HepG2 (cell line): ENCODE results near the gene KISS1R. TPM values are rescaled to one million over a fixed set of nuclear protein-coding genes. Genes with fewer than 3 reads are reported as not detected.

ENCODE experiments used
- CBFB ChIP-seq: sonication (generic); formaldehyde crosslinking; IDR thresholded peaks from 2 replicates; pipeline ENCODE4 v1.4.0; 2020; ENCODE audit warnings: missing genetic modification reagents
- E2F1 ChIP-seq: sonication (generic); formaldehyde crosslinking; IDR thresholded peaks from 2 replicates; pipeline ENCODE4 v1.5.0; 2020; ENCODE audit warnings: missing genetic modification reagents
- FUBP1 ChIP-seq: sonication (generic); formaldehyde crosslinking; IDR thresholded peaks from 2 replicates; pipeline ENCODE4 v1.5.1; 2020; ENCODE audit warnings: missing genetic modification reagents, mild to moderate bottlenecking, borderline replicate concordance
- HOXA3 ChIP-seq: sonication (generic); formaldehyde crosslinking; IDR thresholded peaks from 2 replicates; pipeline ENCODE4 v1.5.0; 2020; ENCODE audit warnings: missing genetic modification reagents
- KIAA2018 ChIP-seq: sonication (generic); formaldehyde crosslinking; IDR thresholded peaks from 2 replicates; pipeline ENCODE4 v1.5.0; 2020; ENCODE audit warnings: mild to moderate bottlenecking, missing genetic modification reagents, borderline replicate concordance
- SMYD3 ChIP-seq: sonication (generic); formaldehyde crosslinking; IDR thresholded peaks from 2 replicates; pipeline ENCODE4 v1.8.1; 2023; ENCODE audit warnings: mild to moderate bottlenecking, missing genetic modification reagents
- SRSF1 ChIP-seq: fragments of 200-400 bp; formaldehyde crosslinking; optimal IDR thresholded peaks from 2 replicates; pipeline ENCODE3; 2017; ENCODE audit warnings: mild to moderate bottlenecking, low read depth, low read length, moderate library complexity
- ZFP36L2 ChIP-seq: sonication (generic); formaldehyde crosslinking; IDR thresholded peaks from 2 replicates; pipeline ENCODE4 v1.4.0; 2020; ENCODE audit warnings: missing genetic modification reagents
- ZHX2 ChIP-seq, 2 experiments: sonication (generic) in 1 of 2; formaldehyde crosslinking in 1 of 2; IDR thresholded peaks; 2 replicates each; pipeline versions ENCODE4 v1.6.1 to v1.9.0; 2014 to 2022; ENCODE audit warnings: antibody characterized with exemption in 1 of 2, borderline replicate concordance in 1 of 2, inconsistent platforms in 1 of 2, low read depth in 1 of 2, missing genetic modification reagents in 1 of 2
- ZNF335 ChIP-seq: sonication (generic); formaldehyde crosslinking; IDR thresholded peaks from 2 replicates; pipeline ENCODE4 v1.4.0; 2020; ENCODE audit warnings: missing genetic modification reagents
- polyA plus RNA-seq, 8 experiments: library from polyadenylated mRNA; depleted of rRNA in 3 of 8; stranded (reverse) in 7 of 8; unstranded in 1 of 8; fragments of >200 nt; fragmentation: Illumina TruSeq in 4 of 8; extraction: Trizol in 4 of 8; gene quantifications; 2 replicates each; pipeline versions ENCODE4 v1.2.1 to v1.2.3, GENCODE V29; 2011 to 2016; ENCODE audit warnings: low read depth in 4 of 8, missing spikeins in 1 of 8, mixed read lengths in 1 of 8; ENCODE audit not compliant: insufficient read depth in 1 of 8
- total RNA-seq, 5 experiments: library from RNA; depleted of rRNA; stranded (reverse); fragments of >200 nt; fragmentation: Illumina TruSeq; extraction: Trizol; gene quantifications; 2 replicates each; pipeline ENCODE4 v1.2.3, GENCODE V29; 2016; ENCODE audit warnings: low read depth in 1 of 5

KISS1R gene
- total and polyA plus RNA-seq, 2 of the 13 experiments (the other 11 are each of a cell fraction or from before 2014, with no cell fraction given) = 1.1 to 10.2 TPM

- peak; percentile 91 for TF ChIP-seq HOXA3
- TF ChIP-seq CBFB (CRISPR knock-in tag) = peak; percentile 62; the same call in 1 of the 2 replicates
- TF ChIP-seq ZNF335 (CRISPR knock-in tag) = no peak
- peak; percentile 65; the same call in 1 of the 2 replicates for TF ChIP-seq SMYD3 (CRISPR knock-in tag)
- TF ChIP-seq ZHX2 (IDR thresholded peaks at IDR 0.05; ENCODE audit: low read depth) = peak; percentile 69
- 0 out of 2 replicates have a peak, but pooled peaks have one; percentile 53 for TF ChIP-seq ZHX2 (CRISPR knock-in tag; IDR thresholded peaks at IDR 0.05; ENCODE audit: borderline replicate concordance)
- TF ChIP-seq ZFP36L2 (CRISPR knock-in tag) = no peak
- TF ChIP-seq FUBP1 (CRISPR knock-in tag) = no peak
- peak; percentile 70 for TF ChIP-seq E2F1 (CRISPR knock-in tag)
- no peak for TF ChIP-seq KIAA2018 (CRISPR knock-in tag)
- no peak for TF ChIP-seq SRSF1
These were observed at the start of gene KISS1R (continued) for GRCh38 chr19:917323-918151.
